GM19035 (cell line): ENCODE results near the gene SLC44A3.

ENCODE experiments used
- ATAC-seq: cut with Tn5 transposase; IDR thresholded peaks from one replicate; pipeline ENCODE4 v1.9.1; 2021; ENCODE audit not compliant: unreplicated experiment

SLC44A3 gene, protein sequence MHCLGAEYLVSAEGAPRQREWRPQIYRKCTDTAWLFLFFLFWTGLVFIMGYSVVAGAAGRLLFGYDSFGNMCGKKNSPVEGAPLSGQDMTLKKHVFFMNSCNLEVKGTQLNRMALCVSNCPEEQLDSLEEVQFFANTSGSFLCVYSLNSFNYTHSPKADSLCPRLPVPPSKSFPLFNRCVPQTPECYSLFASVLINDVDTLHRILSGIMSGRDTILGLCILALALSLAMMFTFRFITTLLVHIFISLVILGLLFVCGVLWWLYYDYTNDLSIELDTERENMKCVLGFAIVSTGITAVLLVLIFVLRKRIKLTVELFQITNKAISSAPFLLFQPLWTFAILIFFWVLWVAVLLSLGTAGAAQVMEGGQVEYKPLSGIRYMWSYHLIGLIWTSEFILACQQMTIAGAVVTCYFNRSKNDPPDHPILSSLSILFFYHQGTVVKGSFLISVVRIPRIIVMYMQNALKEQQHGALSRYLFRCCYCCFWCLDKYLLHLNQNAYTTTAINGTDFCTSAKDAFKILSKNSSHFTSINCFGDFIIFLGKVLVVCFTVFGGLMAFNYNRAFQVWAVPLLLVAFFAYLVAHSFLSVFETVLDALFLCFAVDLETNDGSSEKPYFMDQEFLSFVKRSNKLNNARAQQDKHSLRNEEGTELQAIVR

GRCh38 chr1:94819945-94820746 is at the start of gene SLC44A3:
Gene SLC44A3, plus strand, starts transcription at chr1:94820357. Its CDS starts 95 bp downstream, at chr1:94820452.
- no peak for ATAC-seq

- ATAC-seq: no peak
Observed at GRCh38 chr1:94772230-94772641, 47.9 kb upstream of the SLC44A3 start.

DNA sequence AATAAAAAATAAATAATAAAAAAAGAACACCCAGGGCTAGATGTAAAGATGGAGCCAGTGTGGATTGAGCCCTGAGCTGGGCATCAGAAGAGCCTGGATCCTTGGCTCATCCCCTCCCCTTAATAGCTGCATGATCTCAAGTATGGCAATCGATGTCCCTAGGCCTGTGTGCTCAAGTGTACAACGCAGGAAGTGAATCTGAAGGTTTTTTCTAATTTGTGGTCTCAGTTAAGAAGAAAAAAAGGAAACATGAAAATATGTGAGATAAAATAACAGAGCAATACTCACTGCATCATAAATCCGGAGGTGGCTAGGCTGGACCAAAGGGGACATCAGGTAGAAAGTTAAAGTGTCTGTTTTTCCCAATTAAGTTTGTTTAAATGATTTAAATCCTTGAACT is 47.3 kb upstream of the SLC44A3 start:
- ATAC-seq: no peak

GRCh38 chr1:94773296-94773809 is 46.8 kb upstream of the SLC44A3 start:
- ATAC-seq: no peak

DNA sequence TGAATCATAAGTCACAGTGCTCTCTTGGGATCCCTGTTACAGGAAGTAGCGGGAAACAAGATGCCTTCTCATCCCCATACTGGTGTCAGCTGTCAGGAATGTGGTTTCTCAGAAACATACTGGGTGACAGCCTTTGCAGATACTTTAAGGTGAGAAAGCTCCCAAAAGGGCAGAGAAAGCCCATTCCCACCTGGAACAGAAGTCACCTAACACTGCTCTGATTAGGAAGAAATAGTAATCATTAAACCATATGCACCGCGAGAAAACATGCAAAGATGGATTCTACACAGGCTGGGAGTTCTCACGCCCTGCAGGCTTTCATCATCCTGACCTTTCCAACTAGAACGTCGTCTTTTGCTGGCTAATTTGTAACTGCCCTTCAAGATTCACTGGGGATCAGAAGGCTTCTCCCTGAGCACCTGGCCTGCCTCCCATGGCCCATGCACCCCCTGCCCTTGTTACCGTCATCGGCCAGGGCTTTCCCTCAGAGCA is 46.2 kb upstream of the SLC44A3 start:
- no peak for ATAC-seq

DNA sequence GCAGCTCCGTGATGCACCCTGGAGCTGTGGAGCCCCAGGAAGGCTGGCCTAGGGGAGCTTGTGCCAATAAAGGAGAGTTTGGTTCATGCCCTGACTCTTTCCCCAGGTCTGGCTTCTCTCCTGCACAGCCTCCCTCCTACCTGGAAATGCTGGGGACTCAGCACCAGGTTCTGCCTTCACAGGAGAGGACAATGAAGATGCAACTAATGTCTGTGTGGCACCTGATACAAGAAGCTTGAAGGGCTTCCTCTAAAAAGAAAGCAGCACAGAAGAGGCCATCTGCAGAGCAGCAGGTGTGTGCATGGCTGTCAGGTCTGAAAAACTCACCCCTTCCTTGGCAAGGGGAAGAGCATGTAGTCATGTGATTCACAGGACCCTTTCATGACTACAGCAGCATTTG is 43.7 kb upstream of the SLC44A3 start:
- ATAC-seq: no peak

DNA sequence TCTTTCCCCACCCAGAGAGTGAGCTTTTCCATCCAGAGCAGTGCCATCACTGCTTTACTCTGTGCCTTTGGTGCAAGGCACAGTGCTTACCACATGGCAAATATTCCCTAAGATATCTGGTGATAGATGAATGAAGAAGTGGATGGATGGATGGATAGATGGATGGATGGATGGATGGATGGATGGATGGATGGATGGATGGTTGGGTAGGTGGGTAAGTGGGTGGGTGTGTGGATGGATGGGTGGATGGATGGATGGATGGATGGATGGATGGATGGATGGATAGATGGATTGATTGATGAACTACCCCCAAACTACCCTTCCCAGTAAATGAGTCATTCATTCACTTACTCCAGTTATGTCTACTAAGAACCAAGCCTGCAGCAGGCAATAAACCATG is 42.9 kb upstream of the SLC44A3 start:
- no peak for ATAC-seq

DNA sequence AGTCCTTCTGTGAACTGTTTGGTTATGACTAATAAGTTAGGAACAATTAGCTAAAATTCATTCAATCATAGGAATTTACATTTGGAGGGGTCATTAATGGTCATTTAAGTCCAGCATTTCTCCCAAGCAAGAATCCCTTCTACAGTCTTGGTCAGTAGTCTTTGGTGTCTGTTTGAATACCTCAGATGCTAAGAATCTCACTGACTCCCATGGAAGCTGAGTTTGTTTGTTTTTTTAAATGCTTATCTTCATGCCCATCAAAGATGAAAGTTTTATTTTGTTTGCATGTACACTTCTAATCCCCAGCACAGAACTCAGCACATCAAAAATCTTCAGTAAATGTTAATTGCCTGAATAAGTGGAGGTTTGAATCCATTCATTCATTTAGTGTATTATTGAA is 41.3 kb upstream of the SLC44A3 start:
- ATAC-seq: no peak

- ATAC-seq: no peak
Observed at GRCh38 chr1:94783342-94784189, 36.6 kb upstream of the SLC44A3 start.

GRCh38 chr1:94784190-94784515 is 36.0 kb upstream of the SLC44A3 start:
- ATAC-seq: no peak

DNA sequence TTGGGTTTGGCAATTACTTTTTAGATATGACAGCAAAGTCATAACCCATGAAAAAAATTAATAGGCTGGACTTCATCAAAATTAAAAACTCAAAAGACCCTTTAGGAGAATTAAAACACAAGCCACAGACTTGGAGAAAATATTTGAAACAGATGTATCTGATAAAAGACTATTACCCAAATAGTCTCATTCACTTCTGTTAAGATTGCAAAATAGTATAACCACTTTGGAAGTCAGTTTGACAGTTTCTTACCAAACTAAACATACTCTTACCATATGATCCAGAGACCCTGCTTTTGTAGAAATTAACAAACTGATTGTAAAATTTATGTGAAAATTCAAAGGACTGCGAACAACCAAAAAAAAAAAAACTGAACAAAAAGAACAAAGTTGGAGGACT is 32.5 kb upstream of the SLC44A3 start:
- ATAC-seq: no peak

DNA sequence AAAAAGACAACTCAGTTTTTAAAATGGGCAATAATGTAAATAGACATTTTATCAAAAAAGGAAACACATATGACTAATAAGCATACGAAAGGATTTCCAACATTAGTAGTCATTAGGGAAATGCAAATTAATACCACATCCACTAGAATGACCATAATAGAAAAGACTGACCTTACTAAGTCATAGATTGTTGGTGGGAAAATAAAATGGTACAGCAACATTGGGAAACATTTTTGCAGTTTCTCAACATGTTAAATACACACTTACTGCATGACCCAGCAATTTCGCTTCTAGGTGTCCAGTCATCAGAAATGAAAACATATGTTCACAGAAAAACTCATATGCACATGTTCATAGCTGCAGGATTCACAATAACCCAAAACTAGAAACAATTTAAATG is 29.9 kb upstream of the SLC44A3 start:
- ATAC-seq: no peak

GRCh38 chr1:94790670-94791069 is 29.5 kb upstream of the SLC44A3 start:
- no peak for ATAC-seq

- ATAC-seq: peak; percentile 96
Observed at GRCh38 chr1:94792473-94793295, 27.5 kb upstream of the SLC44A3 start.

- no peak for ATAC-seq
Observed at GRCh38 chr1:94793296-94793656, 26.9 kb upstream of the SLC44A3 start.

DNA sequence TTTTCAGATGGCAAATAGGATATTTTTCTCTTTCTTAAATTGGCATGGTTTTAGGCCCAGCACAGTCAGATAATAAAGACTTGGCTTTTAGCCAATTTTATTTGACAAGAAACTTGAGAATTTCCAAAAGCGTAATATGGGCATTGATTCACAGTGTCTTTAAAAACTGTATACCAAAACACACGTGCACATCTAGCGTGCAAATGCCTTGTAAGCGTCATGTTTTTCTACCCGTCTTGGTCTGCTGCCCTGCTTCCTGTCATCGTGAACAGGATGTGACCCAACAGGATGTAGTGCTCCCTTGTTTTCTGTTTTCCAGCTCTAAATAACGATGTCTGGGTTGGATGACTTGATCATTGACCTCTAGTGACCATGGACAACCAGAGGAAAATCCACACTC is 24.7 kb upstream of the SLC44A3 start:
- ATAC-seq: no peak

DNA sequence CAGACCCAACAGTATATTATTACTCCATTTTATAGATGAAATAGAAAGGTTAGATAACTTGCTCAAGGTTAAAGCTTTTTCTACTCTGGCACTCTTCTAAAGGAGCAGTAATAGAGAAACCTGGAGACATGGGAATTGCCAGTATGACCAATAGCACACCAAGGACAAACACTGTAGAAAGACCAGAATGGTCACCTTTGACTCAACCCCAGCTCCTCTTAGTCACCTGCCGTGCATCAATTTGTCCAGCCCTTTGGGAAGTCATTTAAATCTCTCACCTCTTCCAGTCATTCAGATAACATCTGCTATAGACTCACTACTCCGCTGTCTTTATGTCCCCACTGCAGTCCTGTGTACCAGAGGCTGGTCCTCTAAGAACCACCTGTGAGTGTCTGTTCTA is 23.9 kb upstream of the SLC44A3 start:
- ATAC-seq: no peak

- ATAC-seq: no peak
Observed at GRCh38 chr1:94797291-94797690, 22.9 kb upstream of the SLC44A3 start.

- no peak for ATAC-seq
Observed at GRCh38 chr1:94798054-94798453, 22.1 kb upstream of the SLC44A3 start.

DNA sequence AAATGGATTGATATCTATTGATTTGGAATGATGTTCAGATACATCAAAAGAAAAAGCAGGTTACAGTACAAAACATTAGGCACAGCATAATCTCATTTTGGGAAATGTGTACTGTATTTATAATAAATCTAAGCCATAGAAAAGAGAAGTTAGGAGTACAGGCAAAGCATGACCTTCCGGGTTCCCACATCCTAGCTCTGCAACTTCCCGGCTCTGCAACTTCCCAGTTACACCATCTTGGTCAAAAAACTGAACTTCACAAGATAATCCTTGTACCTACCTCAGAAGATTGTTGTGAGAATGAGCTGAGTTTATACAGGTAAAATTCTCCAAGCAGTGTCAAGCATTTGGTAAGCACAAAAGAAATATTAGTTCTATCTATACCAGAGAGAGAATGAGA is 21.7 kb upstream of the SLC44A3 start:
- ATAC-seq: no peak
